HG02884 (cell line): Measurements from ENCODE around the gene EIF5A.

Experiments
- ATAC-seq: cut with Tn5 transposase; IDR thresholded peaks from one replicate; pipeline ENCODE4 v1.9.1; 2021; ENCODE audit warnings: mild to moderate bottlenecking, moderate library complexity; ENCODE audit not compliant: unreplicated experiment

The EIF5A gene

GRCh38 chr17:7284911-7285310, 22.5 kb upstream of the EIF5A start:
- no peak for ATAC-seq

- ATAC-seq, result no peak
Observed at GRCh38 chr17:7285679-7286078, 21.7 kb upstream of the EIF5A start.

DNA sequence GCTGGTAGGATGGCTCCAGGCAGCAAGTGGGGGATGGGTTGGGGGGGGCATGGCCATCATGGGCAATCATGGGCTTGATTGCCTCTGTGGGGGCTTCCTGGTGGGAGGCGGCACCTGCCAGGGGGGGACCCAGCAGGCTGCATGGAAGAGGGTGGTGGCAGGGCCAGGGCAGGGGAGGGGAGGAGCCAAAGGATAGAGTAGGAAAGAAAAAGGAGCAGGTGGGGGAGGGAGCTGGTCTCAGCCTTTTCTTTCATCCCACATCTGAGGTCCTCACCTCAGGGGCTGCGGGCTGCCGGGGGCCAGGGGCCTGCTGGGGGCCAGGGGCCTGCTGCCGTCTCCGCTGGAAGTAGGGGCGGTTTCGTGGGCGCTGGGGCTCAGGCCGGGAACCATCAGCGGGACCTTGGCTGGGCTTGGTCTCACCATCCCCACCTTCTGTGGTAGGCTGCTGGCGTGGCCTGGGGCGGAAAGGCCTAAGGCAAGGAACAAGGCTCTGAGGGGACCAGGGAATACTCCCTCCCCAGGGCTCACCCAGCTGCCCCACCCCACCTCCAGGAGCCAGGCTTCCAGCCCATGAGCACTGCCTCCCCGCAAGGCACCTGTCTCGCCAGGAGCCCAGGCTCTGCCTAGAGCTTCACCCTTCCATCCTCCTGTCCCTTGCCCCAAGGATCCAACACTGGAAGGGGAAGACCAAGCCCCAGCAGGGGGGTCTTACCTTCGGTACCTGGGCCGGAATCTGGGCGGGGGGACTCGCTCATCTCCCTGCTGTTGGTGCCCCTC, 18.0 kb upstream of the EIF5A start:
- no peak for ATAC-seq

GRCh38 chr17:7290166-7290565, 17.3 kb upstream of the EIF5A start:
- no peak for ATAC-seq

DNA sequence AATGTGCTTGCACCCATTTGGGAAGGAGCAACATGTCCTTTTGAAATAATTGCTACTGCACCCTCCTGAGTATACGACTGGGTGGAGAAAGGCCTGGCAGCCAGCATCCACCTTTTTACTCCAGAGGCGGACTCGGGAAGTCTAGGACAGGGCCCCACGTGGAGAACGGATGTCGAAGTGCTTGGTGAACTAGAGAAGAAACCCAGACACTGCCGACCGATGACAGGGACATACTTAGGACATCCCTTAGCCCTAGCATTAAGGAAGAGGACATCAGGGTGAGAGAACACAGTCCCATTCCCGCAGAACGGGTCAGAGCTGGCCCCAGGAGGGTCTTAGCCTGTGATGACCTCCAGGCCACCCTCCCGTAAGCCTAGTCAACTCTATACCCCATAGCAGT, 16.7 kb upstream of the EIF5A start:
- ATAC-seq, result no peak

DNA sequence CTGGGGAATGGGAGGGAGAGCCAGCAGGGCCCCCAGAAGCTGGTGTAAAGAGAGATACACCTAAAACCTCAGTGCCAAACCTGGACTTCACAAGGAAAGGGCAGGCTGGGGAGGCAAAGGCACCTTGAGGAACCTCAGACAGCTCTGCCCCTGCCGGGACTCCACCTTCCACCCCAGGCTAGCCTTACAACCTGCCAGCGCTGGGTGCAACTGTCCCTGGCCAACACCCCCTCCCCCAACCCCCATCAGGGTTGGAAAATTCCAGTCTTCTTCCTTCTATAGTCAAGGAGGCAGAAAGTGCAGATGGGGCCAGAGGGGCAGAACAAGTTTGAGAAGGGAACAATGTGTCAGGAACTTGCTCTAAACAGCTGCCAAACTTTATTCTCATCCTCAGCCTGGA, 15.2 kb upstream of the EIF5A start:
- ATAC-seq, result no peak

- no peak for ATAC-seq
Observed at GRCh38 chr17:7292729-7293128, 14.7 kb upstream of the EIF5A start.

DNA sequence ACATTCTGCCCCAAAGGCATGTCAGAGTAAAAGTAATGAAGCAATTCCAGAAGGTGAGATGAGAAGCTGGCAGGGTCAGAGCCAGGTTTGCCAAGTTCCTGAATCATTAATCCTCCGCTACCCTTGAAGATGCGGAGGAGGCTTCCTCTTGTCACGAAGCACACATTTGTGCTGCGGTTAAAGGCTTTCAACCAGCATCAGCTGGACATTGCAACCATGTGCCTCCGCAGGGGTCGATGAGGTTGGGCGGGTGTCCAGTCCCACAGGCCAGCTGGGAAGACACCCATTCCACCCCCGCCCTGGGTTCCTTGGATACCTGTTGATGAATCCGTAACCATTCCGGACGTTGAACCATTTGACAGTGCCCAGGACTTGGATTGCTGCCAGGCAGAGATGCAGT, 14.3 kb upstream of the EIF5A start:
- no peak for ATAC-seq

GRCh38 chr17:7293816-7294613, 13.4 kb upstream of the EIF5A start:
- ATAC-seq, result no peak

- no peak for ATAC-seq
Observed at GRCh38 chr17:7294614-7295153, 12.7 kb upstream of the EIF5A start, which contains the start of gene YBX2. TSS of gene YBX2 (minus strand) at chr17:7294639. CDS start at chr17:7294500, 139 bp downstream.

DNA sequence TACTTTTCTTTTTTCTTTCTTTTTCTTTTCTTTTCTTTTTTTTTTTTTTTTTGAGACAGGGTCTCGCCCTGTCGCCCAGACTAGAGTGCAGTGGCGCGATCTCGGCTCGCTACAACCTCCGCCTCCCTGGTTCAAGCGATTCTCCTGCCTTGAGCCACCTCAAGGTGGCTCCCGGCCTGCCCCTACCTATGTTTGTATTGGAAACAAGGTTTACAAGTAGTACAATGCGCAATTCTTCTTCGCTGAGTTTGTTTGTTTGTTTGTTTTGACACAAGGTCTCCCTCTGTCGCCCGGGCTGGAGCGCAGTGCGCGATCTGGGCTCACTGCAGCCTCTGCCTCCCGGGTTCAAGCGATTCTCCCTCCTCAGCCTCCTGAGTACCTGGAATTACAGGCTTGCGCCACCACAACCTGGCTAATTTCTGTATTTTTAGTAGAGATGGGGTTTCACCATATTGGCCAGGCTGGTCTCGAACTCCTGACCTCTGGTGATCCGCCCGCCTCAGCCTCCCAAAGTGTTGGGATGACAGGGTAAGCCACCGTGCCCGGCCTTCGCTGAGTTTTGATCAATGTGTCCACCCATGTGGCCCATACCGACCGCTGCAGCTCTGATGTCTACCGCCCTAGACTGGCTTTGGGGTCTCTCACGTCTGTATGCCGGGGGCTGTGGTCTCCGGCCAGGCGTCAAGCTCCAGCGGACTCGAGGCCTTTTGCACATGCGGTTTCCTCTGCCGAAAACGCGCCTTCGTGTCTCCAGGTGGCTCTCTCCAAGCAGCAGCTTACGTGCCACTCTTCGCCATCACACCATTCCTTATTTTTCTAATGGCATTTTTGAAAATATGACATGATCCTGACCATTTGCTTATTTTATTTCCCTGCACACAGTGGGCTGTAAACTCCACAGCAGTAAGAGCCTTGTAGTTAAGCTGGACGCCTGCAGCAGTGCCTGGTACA, 11.9 kb upstream of the EIF5A start:
- ATAC-seq, result no peak

- ATAC-seq, result no peak
Observed at GRCh38 chr17:7296189-7296861, 11.1 kb upstream of the EIF5A start.

GRCh38 chr17:7304179-7304578, 3.2 kb upstream of the EIF5A start:
- no peak for ATAC-seq

GRCh38 chr17:7307686-7308624, 527 bp downstream of the EIF5A start:
- no peak for ATAC-seq

- no peak for ATAC-seq
Observed at GRCh38 chr17:7308625-7309433, 1.4 kb downstream of the EIF5A start.

DNA sequence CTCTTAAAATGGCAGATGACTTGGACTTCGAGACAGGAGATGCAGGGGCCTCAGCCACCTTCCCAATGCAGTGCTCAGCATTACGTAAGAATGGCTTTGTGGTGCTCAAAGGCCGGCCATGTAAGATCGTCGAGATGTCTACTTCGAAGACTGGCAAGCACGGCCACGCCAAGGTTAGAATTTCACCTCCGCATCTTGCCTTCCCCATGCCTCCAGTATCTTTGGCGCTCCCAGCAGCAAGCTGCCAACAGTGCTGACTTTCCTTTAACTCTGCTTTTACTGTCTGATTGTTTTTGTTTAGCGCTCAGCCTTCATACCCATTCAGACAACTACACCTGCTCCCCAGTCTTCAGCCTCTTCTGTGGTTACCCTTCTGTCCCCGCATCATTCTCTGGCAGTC, 2.2 kb downstream of the EIF5A start:
- no peak for ATAC-seq

DNA sequence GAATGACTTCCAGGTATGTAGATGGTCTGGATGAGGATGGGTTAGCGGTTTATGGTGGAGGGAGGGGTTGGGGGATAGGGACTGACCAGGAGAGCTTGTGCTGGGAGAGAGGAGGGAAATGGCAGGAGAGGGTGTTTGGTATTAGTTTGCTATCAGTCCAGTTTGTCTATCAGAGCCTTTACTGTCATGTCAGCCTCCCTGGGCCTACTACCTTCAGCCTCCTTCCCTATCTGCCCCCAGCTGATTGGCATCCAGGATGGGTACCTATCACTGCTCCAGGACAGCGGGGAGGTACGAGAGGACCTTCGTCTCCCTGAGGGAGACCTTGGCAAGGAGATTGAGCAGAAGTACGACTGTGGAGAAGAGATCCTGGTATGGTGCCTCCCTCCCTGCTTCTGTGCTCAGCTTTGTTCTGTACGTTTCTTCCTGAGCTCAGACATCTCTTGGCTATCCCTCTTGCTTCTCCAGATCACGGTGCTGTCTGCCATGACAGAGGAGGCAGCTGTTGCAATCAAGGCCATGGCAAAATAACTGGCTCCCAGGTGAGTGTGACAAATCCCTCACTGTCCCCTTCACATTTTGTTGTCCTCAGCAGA, 3.8 kb downstream of the EIF5A start:
- no peak for ATAC-seq
